A549 (cell line): ENCODE results near the gene RPTOR. TPM values are rescaled to one million over a fixed set of nuclear protein-coding genes. Genes with fewer than 3 reads are reported as not detected.
"Not testable (repeated sequence)": the region's sequence is repeated elsewhere in the genome, so short reads cannot be mapped to it uniquely, and the experiment has no call there.

Experiments used
- ATAC-seq, 2 experiments: fragments of 200-7000 bp in 1 of 2; fragments of >200 bp in 1 of 2; cut with Nextera tagmentation in 1 of 2; cut with Tn5 transposase in 1 of 2; 3 replicates each; pipeline versions ENCODE4 v1.8.0 to v1.9.1; 2018 to 2020; ENCODE audit warnings: mild to moderate bottlenecking in 1 of 2, moderate library complexity in 1 of 2
- CTCF ChIA-PET: fragments of 300-600 bp; sonication (Branson Sonifier 250); formaldehyde crosslinking; extraction: SDS; loops from one replicate; lab custom pipeline; 2021; ENCODE audit warnings: antibody characterized with exemption, inconsistent platforms; lab: Yijun Ruan, JAX
- POLR2A ChIA-PET: fragments of 350-600 bp; formaldehyde crosslinking; extraction: SDS; loops from one replicate; lab custom pipeline; 2021; ENCODE audit warnings: antibody characterized with exemption, inconsistent platforms; lab: Yijun Ruan, JAX
- DNase-seq, 2 experiments: peaks; one replicate each; pipeline versions ENCODE4 v3.0.0 to v3.0.0-alpha.2; 2011 to 2016; ENCODE audit warnings: low read depth in 1 of 2, low spot score in 1 of 2
- FAIRE-seq: peaks from 2 replicates; lab custom pipeline; 2011; peaks lifted over from hg19 to GRCh38; lab: Jason Lieb, UNC
- H3K27ac ChIP-seq, 2 experiments: fragments of >200 bp; sonication (Bioruptor Twin); formaldehyde crosslinking; 3 replicates each; pipeline ENCODE4 v1.5.1; 2016 to 2017
- H3K4me1 ChIP-seq: fragments of >200 bp; sonication (Bioruptor Twin); formaldehyde crosslinking; 3 replicates; pipeline ENCODE4 v1.6.1; 2016
- H3K4me2 ChIP-seq: fragments of >200 bp; sonication (Bioruptor Twin); formaldehyde crosslinking; 3 replicates; pipeline ENCODE4 v1.6.1; 2016
- H3K4me3 ChIP-seq: fragments of >200 bp; sonication (Bioruptor Twin); formaldehyde crosslinking; 3 replicates; pipeline ENCODE4 v1.5.1; 2016
- H3K9me3 ChIP-seq: fragments of >200 bp; sonication (Bioruptor Twin); formaldehyde crosslinking; 3 replicates; pipeline ENCODE4 v1.6.1; 2016
- CBX8 ChIP-seq: fragments of 200-600 bp; sonication (generic); IDR thresholded peaks from 2 replicates; pipeline ENCODE4 v1.6.1; 2016
- EP300 ChIP-seq, 2 experiments: fragments of >200 bp; sonication (Bioruptor Twin); formaldehyde crosslinking; IDR thresholded peaks; 2 replicates in 1 of 2; 3 replicates in 1 of 2; pipeline ENCODE4 v1.6.1; 2016 to 2017
- FOXS1 ChIP-seq: fragments of 250-450 bp; sonication (Bioruptor Pico); IDR thresholded peaks from 2 replicates; pipeline ENCODE4 v1.5.0; 2020; ENCODE audit warnings: mild to moderate bottlenecking, moderate library complexity
- GATA3 ChIP-seq: IDR thresholded peaks from 2 replicates; pipeline ENCODE4 v1.6.1; 2012; ENCODE audit warnings: borderline replicate concordance
- HOXB13 ChIP-seq: fragments of 250-450 bp; sonication (Bioruptor Pico); IDR thresholded peaks from 2 replicates; pipeline ENCODE4 v1.5.0; 2020; ENCODE audit warnings: low read depth, mild to moderate bottlenecking, moderate library complexity
- HOXB5 ChIP-seq: fragments of 250-450 bp; sonication (Bioruptor Pico); IDR thresholded peaks from 2 replicates; pipeline ENCODE4 v1.5.0; 2020; ENCODE audit warnings: mild to moderate bottlenecking, moderate library complexity
- MAZ ChIP-seq: fragments of 150-350 bp; IDR thresholded peaks from 2 replicates; pipeline ENCODE4 v1.6.1; 2014; ENCODE audit warnings: antibody characterized with exemption, low read depth, low read length, borderline replicate concordance
- NFE2L2 ChIP-seq: fragments of 150-350 bp; conservative IDR thresholded peaks from 2 replicates; pipeline ENCODE4 v1.6.1; 2014; ENCODE audit warnings: low read length
- NPAS2 ChIP-seq: fragments of 250-450 bp; sonication (Bioruptor Pico); IDR thresholded peaks from 2 replicates; pipeline ENCODE4 v1.8.0; 2022; ENCODE audit warnings: mild to moderate bottlenecking, moderate library complexity, borderline replicate concordance
- NR3C1 ChIP-seq: fragments of >200 bp; sonication (Bioruptor Twin); formaldehyde crosslinking; IDR thresholded peaks from 3 replicates; pipeline ENCODE4 v1.6.1; 2017
- PHF8 ChIP-seq: fragments of 200-600 bp; sonication (generic); IDR thresholded peaks from 2 replicates; pipeline ENCODE4 v1.6.1; 2016; ENCODE audit warnings: low read depth, mild to moderate bottlenecking, antibody characterized with exemption, moderate library complexity, borderline replicate concordance
- RFX5 ChIP-seq: fragments of 450-650 bp; IDR thresholded peaks from 2 replicates; pipeline ENCODE4 v1.7.1; 2014; ENCODE audit warnings: antibody characterized with exemption, mild to moderate bottlenecking, moderate library complexity
- SMC3 ChIP-seq: fragments of >200 bp; sonication (Bioruptor Twin); formaldehyde crosslinking; IDR thresholded peaks from 3 replicates; pipeline ENCODE4 v1.6.1; 2018; ENCODE audit warnings: inconsistent platforms
- ZFP36 ChIP-seq: fragments of 450-650 bp; IDR thresholded peaks from 2 replicates; pipeline ENCODE4 v1.6.1; 2014; ENCODE audit warnings: borderline replicate concordance; ENCODE audit not compliant: partially characterized antibody
- ZNF302 ChIP-seq: fragments of 250-450 bp; sonication (Bioruptor Pico); IDR thresholded peaks from 2 replicates; pipeline ENCODE4 v1.9.0; 2021; ENCODE audit warnings: inconsistent platforms, mild to moderate bottlenecking, moderate library complexity
- WGBS: methylation state at CpG from one replicate; pipeline ENCODE4 v1.1.6; 2017; ENCODE audit errors: missing lambda C conversion rate; 5-methylcytosine and 5-hydroxymethylcytosine counted together
- polyA plus RNA-seq, 4 experiments: library from polyadenylated mRNA; depleted of rRNA in 3 of 4; stranded (reverse); fragments of >200 nt; fragmentation: RNase III in 1 of 4; extraction: RNeasy Plus Mini Kit Qiagen cat#74134 plus additional on column Dnase treatment in 1 of 4; gene quantifications; 2 replicates in 3 of 4; 3 replicates in 1 of 4; pipeline ENCODE4 v1.2.3, GENCODE V29; 2011 to 2017
- TF ChIP-seq, protein P1 (sequence below): fragments of 450-650 bp; IDR thresholded peaks from 2 replicates; pipeline ENCODE4 v1.6.1; 2014; ENCODE audit warnings: antibody characterized with exemption
- TF ChIP-seq, protein P2 (sequence below): fragments of >200 bp; sonication (Bioruptor Twin); formaldehyde crosslinking; IDR thresholded peaks from 2 replicates; pipeline ENCODE4 v1.6.1; 2016
- TF ChIP-seq, protein P3 (sequence below): fragments of 150-350 bp; IDR thresholded peaks from 2 replicates; pipeline ENCODE4 v1.6.1; 2014; ENCODE audit warnings: low read depth, mild to moderate bottlenecking, low read length

The RPTOR gene
- polyA plus RNA-seq, 2 of the 4 experiments (the other 2 are of a cell fraction) = 10.8 to 27.1 TPM

DNA sequence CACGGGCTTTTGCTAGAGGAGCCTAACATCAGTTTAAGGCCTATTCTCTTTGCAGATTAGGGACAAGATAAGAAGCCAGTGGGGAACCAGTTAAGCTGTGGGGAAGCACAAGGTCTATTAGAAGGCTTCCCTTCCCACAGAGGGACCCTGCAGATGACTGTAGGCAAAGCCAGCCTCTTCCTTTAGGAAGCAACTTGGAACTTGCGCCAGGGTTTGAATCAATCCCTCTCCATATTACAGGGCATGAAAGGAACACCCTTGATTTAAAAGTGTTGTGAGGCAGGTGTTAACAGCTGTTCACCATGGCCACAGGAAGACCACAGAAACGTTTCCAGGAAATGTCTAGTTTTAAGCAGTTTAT is 77.3 kb downstream of the RPTOR start:
- no peak for ATAC-seq
- Histone ChIP-seq H3K9me3 (no peaks in the 10 kb centered on the region), H3K4me2 (no peak overlapping the region), H3K4me1 (peaks cover 22% of the 10 kb centered on the region)
- 72% methylated on average over 3 of the region's 3 CpGs for WGBS
- CTCF ChIA-PET = interaction anchor here (0.7 to 1.4 kb wide), 3 partner anchors 46 to 196 kb away, joined by 3 read pairs; no protein-coding TSS in a partner anchor
- TF ChIP-seq NFE2L2 (no peak), RFX5 (no peak), EP300 (IDR thresholded peaks at IDR 0.05) (no peak), NPAS2 (no peak), SMC3 (no peak), MAZ (no peak), HOXB13 (CRISPR knock-in tag) (no peak), ZFP36 (no peak)
- TF ChIP-seq, protein P1, sequence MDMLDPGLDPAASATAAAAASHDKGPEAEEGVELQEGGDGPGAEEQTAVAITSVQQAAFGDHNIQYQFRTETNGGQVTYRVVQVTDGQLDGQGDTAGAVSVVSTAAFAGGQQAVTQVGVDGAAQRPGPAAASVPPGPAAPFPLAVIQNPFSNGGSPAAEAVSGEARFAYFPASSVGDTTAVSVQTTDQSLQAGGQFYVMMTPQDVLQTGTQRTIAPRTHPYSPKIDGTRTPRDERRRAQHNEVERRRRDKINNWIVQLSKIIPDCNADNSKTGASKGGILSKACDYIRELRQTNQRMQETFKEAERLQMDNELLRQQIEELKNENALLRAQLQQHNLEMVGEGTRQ = no peak
- TF ChIP-seq, protein P2, sequence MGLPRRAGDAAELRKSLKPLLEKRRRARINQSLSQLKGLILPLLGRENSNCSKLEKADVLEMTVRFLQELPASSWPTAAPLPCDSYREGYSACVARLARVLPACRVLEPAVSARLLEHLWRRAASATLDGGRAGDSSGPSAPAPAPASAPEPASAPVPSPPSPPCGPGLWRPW = no peak
- TF ChIP-seq, all 56 proteins: peak for 0
- no peak for FAIRE-seq
- H3K27ac ChIP-seq = no peak overlapping the region
- no peak overlapping the region for H3K4me3 ChIP-seq
- DNase-seq = no peak
- POLR2A ChIA-PET = no interaction called here

DNA sequence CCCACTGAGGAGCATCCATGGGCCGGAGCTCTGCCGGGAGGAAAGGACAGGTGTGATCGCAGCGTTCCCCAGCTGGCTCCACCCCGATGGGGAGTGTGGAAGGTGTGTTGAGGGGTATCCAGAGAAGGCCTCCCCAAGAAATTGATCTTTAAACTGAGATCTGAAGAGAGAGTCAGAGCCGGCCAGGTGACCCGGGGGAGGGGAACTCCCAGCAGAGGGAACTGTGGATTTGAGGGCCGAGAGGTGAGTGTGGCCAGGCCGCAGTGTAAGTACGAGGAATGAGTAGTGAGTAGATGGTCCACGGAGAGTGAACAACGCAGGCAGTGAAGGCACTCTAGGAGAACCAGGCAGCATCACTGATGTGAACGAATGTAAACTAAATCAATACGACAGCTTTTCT is 80.2 kb downstream of the RPTOR start:
- no peak overlapping the region for H3K4me2 ChIP-seq
- no peak overlapping the region for H3K4me3 ChIP-seq
- H3K27ac ChIP-seq = no peak overlapping the region
- ChIA-PET POLR2A (no interaction called here), CTCF (interaction anchor here (0.6 to 1.3 kb wide), 2 partner anchors 138 to 198 kb away, joined by 3 to 5 read pairs; no protein-coding TSS in a partner anchor)
- no peaks in the 10 kb centered on the region for H3K9me3 ChIP-seq
- WGBS = 94% methylated on average over 14 of the region's 14 CpGs
- ATAC-seq = no peak
- no peak for DNase-seq
- no peak for FAIRE-seq
- TF ChIP-seq, protein P2 = no peak
- no peak for TF ChIP-seq FOXS1
- TF ChIP-seq, protein P3, sequence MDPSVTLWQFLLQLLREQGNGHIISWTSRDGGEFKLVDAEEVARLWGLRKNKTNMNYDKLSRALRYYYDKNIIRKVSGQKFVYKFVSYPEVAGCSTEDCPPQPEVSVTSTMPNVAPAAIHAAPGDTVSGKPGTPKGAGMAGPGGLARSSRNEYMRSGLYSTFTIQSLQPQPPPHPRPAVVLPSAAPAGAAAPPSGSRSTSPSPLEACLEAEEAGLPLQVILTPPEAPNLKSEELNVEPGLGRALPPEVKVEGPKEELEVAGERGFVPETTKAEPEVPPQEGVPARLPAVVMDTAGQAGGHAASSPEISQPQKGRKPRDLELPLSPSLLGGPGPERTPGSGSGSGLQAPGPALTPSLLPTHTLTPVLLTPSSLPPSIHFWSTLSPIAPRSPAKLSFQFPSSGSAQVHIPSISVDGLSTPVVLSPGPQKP = no peak
- no peak for TF ChIP-seq ZNF302
- no peak for TF ChIP-seq PHF8
- TF ChIP-seq NR3C1 = no peak
- no peak for TF ChIP-seq CBX8
- no peak for TF ChIP-seq HOXB5 (CRISPR knock-in tag)
- TF ChIP-seq, all 56 proteins: peak for 0
- H3K4me1 ChIP-seq = peaks cover 6% of the 10 kb centered on the region

DNA sequence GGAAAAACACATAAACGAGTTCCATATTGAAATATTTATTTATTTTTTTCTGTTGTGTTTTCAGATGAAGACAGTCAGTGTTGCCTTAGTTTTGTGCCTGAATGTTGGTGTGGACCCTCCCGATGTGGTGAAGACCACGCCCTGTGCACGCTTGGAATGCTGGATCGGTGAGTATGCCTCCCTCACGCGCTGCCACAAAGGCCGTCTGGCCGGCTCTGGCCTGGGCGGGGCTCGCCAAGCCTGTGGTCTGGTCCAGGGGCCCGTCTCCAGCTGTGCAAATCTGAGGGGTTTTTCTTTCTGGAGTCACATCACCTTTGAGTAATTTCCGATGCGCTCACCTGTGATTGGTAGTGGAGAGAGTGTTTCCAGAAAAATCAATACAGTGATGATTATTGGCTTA is 81.0 kb downstream of the RPTOR start:
- CTCF ChIA-PET = interaction anchor here (0.6 to 1.3 kb wide), 2 partner anchors 50 to 138 kb away, joined by 3 read pairs; no protein-coding TSS in a partner anchor
- no peak for TF ChIP-seq GATA3

DNA sequence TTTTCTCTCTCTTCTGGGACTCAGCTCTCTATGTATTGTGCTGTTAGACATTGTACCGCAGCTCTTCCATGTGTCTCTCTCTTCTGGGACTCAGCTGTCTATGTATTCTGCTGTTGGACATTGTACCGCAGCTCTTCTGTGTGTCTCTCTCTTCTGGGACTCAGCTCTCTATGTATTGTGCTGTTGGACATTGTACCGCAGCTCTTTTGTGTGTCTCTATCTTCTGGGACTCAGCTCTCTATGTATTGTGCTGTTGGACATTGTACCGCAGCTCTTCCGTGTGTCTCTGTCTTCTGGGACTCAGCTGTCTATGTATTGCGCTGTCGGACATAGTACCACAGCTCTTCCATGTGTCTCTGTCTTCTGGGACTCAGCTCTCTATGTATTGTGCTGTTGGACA is 84.2 kb downstream of the RPTOR start:
- ATAC-seq = not testable (repeated sequence)

More for the DNA sequence above, 81.0 kb downstream of the RPTOR start:
- H3K4me2 ChIP-seq = no peak overlapping the region
- DNase-seq (no peak), FAIRE-seq (no peak), ATAC-seq (no peak)
- H3K27ac ChIP-seq = no peak overlapping the region
- POLR2A ChIA-PET = no interaction called here
- WGBS = 90% methylated on average over 14 of the region's 14 CpGs
- no peaks in the 10 kb centered on the region for H3K4me1 ChIP-seq
- no peak overlapping the region for H3K4me3 ChIP-seq
- H3K9me3 ChIP-seq = no peaks in the 10 kb centered on the region

More for the DNA sequence above, 84.2 kb downstream of the RPTOR start:
- H3K4me2 ChIP-seq, H3K4me1 ChIP-seq, DNase-seq, POLR2A ChIA-PET, H3K27ac ChIP-seq, FAIRE-seq, H3K9me3 ChIP-seq, H3K4me3 ChIP-seq: not testable (repeated sequence)
- CTCF ChIA-PET = interaction anchor here (1.6 to 3.5 kb wide), 2 partner anchors 11 to 21 kb away, joined by 4 to 12 read pairs; no protein-coding TSS in a partner anchor
- 96% methylated on average over 7 of the region's 7 CpGs for WGBS
